Keratinocyte (primary cell): Measurements from ENCODE around the gene RNU6-8.

ENCODE experiments used
- CTCF ChIP-seq, 3 experiments: IDR thresholded peaks in 1 of 3; conservative IDR thresholded peaks in 1 of 3; optimal IDR thresholded peaks in 1 of 3; 2 replicates in 2 of 3; 3 replicates in 1 of 3; pipeline versions ENCODE3 to v1.5.1; 2011; ENCODE audit warnings: low read length in 3 of 3, mild to moderate bottlenecking in 3 of 3, moderate library complexity in 2 of 3, control low read depth in 1 of 3, inconsistent platforms in 1 of 3; ENCODE audit not compliant: insufficient read depth in 2 of 3; ENCODE audit errors: extremely low read depth in 1 of 3
- EZH2 ChIP-seq: IDR thresholded peaks from one replicate; pipeline ENCODE4 v1.6.1; 2012; ENCODE audit warnings: inconsistent platforms, mild to moderate bottlenecking, low read length, moderate library complexity

GRCh38 chr14:32230695-32231280 is 27.7 kb upstream of the RNU6-8 start:
- TF ChIP-seq CTCF (optimal IDR thresholded peaks at IDR 0.05 in 1 of 3, IDR thresholded peaks at IDR 0.05 in 1 of 3, conservative IDR thresholded peaks at IDR 0.05 in 1 of 3; ENCODE audit: extremely low read depth in 1 of 3, insufficient read depth in 2 of 3, low read length in 3 of 3) (no peak), EZH2 (no peak)
